GM19023 (cell line): ENCODE data around the gene CCN5.
"Not testable (repeated sequence)": the region's sequence is repeated elsewhere in the genome, so short reads cannot be mapped to it uniquely, and the experiment has no call there.

Experiments used
- ATAC-seq: cut with Tn5 transposase; IDR thresholded peaks from one replicate; pipeline ENCODE4 v1.9.1; 2021; ENCODE audit warnings: mild to moderate bottlenecking, moderate library complexity; ENCODE audit not compliant: unreplicated experiment

CCN5 gene

DNA sequence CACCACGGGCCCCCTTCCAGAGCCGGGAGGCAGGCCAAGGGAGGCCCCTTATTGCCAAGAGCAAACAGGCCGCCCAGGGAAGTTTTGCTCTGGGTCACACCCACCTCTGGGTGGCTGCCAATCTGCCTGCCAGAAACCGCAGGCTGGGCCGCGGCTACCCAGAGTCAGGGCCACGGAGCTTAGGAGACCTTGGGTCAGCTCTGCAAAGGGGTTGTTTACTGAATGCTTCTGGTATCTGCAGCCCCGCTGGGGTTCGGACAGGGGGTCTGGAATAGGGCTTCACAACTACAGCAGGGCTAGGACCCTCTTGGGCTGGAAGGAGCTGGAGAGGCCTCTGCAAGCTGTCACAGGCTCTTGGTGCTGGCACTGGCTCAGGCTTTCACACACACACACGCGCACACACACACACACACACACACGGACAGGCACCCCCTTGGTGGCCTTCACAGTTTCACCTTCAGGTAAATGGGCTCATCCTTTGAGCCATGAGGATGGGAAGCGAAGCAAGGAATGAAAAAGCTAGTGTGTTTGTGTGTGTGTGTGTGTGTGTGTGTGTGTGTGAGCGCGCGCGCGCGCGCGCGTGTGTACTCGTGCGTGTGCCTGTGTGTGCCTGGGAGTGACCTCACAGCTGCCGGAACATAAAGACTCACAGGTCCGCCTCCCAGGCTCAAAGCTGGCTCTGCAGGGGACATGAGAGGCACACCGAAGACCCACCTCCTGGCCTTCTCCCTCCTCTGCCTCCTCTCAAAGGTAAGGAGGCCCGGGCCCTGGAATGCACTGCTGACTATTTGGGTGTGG lies at the start of gene CCN5:
CCN5 (plus strand) TSS at position 669 of the 798 bp plus-strand sequence; CDS start at position 691, 22 bp downstream.
- no peak for ATAC-seq

GRCh38 chr20:44666066-44666465 lies 49.1 kb upstream of the CCN5 start:
- ATAC-seq, result no peak

DNA sequence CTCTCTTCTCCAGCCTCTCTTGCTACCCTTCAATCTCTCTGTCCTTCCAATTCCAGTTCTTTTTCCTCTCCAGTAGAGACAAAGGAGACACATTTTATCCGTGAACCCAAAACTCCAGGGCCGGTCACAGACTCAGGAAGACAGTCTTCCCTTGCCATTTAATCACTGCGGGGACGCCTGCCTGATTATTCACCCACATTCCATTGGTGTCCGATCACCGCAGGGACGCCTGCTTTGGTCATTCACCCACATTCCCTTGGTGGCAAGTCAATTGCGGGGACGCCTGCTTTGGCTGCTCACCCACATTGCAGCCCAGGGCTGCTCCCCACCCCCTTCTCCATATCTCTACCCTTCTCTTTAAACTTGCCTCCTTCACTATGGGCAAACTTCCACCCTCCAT lies 44.3 kb upstream of the CCN5 start:
- ATAC-seq, result not testable (repeated sequence)

DNA sequence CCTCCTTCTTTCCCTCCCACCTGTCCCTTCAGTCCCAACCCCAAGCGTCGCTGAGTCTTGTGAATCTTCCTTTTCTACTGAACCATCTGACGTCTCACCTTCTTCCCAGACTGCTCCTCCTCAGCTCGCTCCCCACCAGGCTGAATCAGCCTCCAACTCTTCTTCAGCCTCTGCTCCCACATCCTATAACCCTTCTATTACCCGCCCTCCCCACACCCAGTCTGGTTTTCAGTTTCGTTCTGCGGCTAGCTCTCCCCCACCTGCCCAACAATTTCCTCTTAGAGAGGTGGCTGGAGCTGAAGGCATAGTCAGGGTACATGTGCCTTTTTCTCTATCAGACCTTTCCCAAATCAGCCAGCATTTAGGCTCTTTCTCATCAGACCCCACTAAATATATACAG lies 43.6 kb upstream of the CCN5 start:
- not testable (repeated sequence) for ATAC-seq

DNA sequence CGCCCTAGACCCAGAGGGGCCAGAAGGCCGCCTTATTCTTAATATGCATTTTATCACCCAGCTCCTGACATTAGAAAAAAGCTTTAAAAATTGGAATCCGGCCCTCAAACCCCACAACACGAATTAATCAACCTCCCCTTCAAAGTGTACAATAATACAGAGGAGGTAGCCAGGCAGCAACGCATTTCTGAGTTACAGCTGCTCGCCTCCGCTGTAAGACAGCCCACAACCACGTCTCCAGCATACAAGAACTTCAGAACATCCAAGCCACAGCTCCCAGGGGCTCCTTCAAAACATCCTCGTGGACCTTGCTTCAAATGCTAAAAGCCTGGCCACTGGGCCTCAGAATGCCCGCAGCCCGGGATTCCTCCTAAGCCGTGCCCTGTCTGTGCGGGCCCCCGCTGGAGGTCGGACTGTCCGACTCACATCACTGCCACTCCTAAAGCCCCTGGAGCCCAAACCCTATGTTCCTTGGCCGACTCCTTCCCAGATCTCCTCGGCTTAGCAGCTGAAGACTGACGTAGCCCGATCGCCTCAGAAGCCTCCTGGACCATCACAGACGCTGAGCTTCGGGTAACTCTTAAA lies 42.8 kb upstream of the CCN5 start:
- not testable (repeated sequence) for ATAC-seq

- no peak for ATAC-seq
These were observed 36.9 kb upstream of the CCN5 start for GRCh38 chr20:44678242-44678641.

GRCh38 chr20:44678990-44679611 lies 36.1 kb upstream of the CCN5 start:
- no peak for ATAC-seq

- ATAC-seq, result no peak
These were observed 33.2 kb upstream of the CCN5 start for GRCh38 chr20:44681796-44682566.

DNA sequence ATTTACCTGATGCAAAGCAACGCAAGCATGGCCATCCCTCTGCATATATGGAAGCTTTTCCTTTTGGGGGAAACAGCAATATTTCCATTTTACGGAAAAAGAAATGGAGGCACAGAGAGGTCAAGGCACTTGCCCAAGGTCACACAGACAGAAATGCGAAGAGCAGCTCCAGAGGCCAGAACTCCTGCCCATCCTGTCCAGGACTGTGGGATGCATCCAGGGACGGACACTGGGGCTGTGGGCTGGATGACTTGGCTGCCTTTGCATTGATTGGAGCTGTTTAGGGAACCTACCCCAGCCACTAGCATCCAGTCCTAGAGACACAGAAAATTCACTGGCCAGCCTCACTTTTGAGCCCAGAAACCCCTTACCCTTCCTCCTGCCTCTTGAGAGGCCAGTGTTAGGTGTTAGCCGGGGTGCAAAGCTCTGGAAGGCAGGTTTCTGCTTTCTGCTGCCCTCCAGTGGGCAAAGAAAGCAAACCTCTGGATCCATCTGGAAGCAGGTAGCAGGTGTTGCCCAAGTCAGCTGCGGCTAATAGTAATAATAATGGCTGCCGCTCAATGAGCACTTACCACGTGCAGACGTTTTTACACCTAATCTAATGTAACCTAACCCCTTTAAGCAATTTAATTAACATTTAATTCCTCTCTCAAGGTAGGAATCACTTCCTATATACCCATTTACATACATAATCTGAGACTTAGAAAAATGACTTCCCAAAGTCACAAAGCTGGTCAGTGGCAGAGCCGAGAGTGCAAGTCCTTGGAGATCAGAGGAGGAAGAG lies 31.7 kb upstream of the CCN5 start:
- ATAC-seq, result no peak

- ATAC-seq, result no peak
These were observed 30.9 kb upstream of the CCN5 start for GRCh38 chr20:44684047-44684967.

- ATAC-seq, result no peak
These were observed 28.2 kb upstream of the CCN5 start for GRCh38 chr20:44686934-44687333.

- ATAC-seq, result no peak
These were observed 27.0 kb upstream of the CCN5 start for GRCh38 chr20:44688053-44688625.

- no peak for ATAC-seq
These were observed 25.4 kb upstream of the CCN5 start for GRCh38 chr20:44689809-44690208.

DNA sequence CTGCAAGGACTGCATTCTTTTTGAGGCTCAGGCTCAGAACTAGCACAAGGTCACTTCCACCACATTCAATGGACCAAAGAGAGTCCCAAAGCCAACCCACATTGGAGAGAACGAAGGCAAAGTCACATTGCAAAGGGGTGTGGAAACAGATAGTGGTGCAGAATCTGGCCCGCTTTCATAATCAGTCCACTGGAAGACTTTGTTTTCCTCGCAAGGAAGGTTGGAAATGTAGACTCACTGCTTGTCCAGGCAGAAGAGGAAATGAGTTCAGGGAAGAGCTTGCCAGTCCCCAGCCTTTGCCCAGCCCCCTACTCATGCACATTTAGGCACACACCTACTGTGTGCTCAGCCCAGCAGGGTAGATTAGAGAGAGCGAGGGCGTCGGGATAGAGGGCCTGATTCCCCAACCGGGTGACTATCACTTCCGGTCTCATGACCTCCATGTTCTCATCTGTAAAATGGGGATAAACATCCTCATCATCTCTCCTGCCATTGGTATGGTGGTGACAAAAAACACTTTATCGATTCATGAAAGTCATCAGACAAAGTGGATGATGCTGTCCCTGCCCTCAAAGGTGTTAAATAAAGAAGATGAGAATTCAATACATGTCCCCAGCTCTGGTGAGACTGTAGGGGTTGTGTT lies 24.3 kb upstream of the CCN5 start:
- ATAC-seq, result no peak

- ATAC-seq, result no peak
These were observed 23.4 kb upstream of the CCN5 start for GRCh38 chr20:44691424-44692423.

GRCh38 chr20:44692932-44693480 lies 22.2 kb upstream of the CCN5 start:
- ATAC-seq, result no peak

- ATAC-seq, result no peak
These were observed 21.5 kb upstream of the CCN5 start for GRCh38 chr20:44693627-44694026.
